DMS53 treated with DMSO at 0.1 percent for 48 hours (cell line): ENCODE measurements around the gene DISP2.
A peak's percentile ranks its signal among the peaks of the same experiment; 100 is the strongest.

ENCODE experiments used
- DNase-seq: peaks from one replicate; lab custom pipeline; 2025; ENCODE audit not compliant: unreplicated experiment; lab: John Stamatoyannopoulos, UW

Gene DISP2

GRCh38 chr15:40328176-40328575 lies 29.8 kb upstream of the DISP2 start:
- DNase-seq: no peak

GRCh38 chr15:40328751-40329150 lies 29.3 kb upstream of the DISP2 start:
- no peak for DNase-seq

- no peak for DNase-seq
Measured at GRCh38 chr15:40329804-40330203, 28.2 kb upstream of the DISP2 start.

GRCh38 chr15:40330368-40330836 lies 27.6 kb upstream of the DISP2 start:
- DNase-seq: peak; percentile 32

GRCh38 chr15:40331026-40331425 lies 27.0 kb upstream of the DISP2 start:
- no peak for DNase-seq

- no peak for DNase-seq
Measured at GRCh38 chr15:40331637-40332036, 26.4 kb upstream of the DISP2 start.

GRCh38 chr15:40332113-40332781 lies 25.8 kb upstream of the DISP2 start:
- DNase-seq: no peak

GRCh38 chr15:40333922-40334492 lies 24.0 kb upstream of the DISP2 start:
- DNase-seq: no peak

GRCh38 chr15:40334541-40334940 lies 23.5 kb upstream of the DISP2 start:
- no peak for DNase-seq

- DNase-seq: peak; percentile 31
Measured at GRCh38 chr15:40334941-40335795, 22.9 kb upstream of the DISP2 start.

- DNase-seq: no peak
Measured at GRCh38 chr15:40335938-40336743, 21.9 kb upstream of the DISP2 start.

- DNase-seq: no peak
Measured at GRCh38 chr15:40336744-40337122, 21.3 kb upstream of the DISP2 start.

GRCh38 chr15:40337597-40337996 lies 20.4 kb upstream of the DISP2 start:
- no peak for DNase-seq

- DNase-seq: peak; percentile 30
Measured at GRCh38 chr15:40338041-40338657, 19.9 kb upstream of the DISP2 start.

- DNase-seq: no peak
Measured at GRCh38 chr15:40338921-40339620, 18.9 kb upstream of the DISP2 start.

GRCh38 chr15:40339621-40339945 lies 18.4 kb upstream of the DISP2 start:
- DNase-seq: no peak

- DNase-seq: no peak
Measured at GRCh38 chr15:40340038-40340739, 17.8 kb upstream of the DISP2 start.

GRCh38 chr15:40340740-40341400 lies 17.1 kb upstream of the DISP2 start, which contains the start of gene CCDC9B:
TSS of gene CCDC9B (minus strand) at chr15:40340939. CDS start at chr15:40340819, 120 bp downstream.
- DNase-seq: peak; percentile 65
